ENCODE measurements around the gene ADORA3. TPM values are rescaled to one million over a fixed set of nuclear protein-coding genes. Genes with fewer than 3 reads are reported as not detected.
A peak's percentile ranks its signal among the peaks of the same experiment; 100 is the strongest.

The ADORA3 gene
- 0.31 TPM in 1 of 2 replicates, not detected in the other for total RNA-seq
- 0.03 TPM in 1 of 2 replicates, not detected in the other for polyA plus RNA-seq
- 0.06 TPM in 1 of 2 replicates, not detected in the other for polyA plus RNA-seq (2011; cell fraction: cytosol; rRNA removed)
- 0.26 and 0.31 TPM in 2 replicates for polyA plus RNA-seq (2011; cell fraction: nucleus; rRNA removed)
- not detected in 2 replicates for polyA plus RNA-seq (2012)
- 0.90 TPM in 1 of 2 replicates, not detected in the other for polyA minus RNA-seq
- not detected for polyA minus RNA-seq (2011; cell fraction: cytosol; rRNA and poly(A)+ RNA removed)
- 0.48 TPM in 1 of 2 replicates, not detected in the other for polyA minus RNA-seq (2011; cell fraction: nucleus; rRNA and poly(A)+ RNA removed)
- percentile 36 among the genes with signal in this experiment for Bru-seq, nascent RNA
- percentile 21 among the genes with signal in this experiment for BruChase-seq, experiment 1, labeled RNA remaining after a 6-hour chase
- percentile 35 among the genes with signal in this experiment for BruChase-seq, experiment 2, labeled RNA remaining after a 2-hour chase
- long read RNA-seq = 0 reads

- Histone ChIP-seq H3K4me2 (ENCODE audit: insufficient read depth, low read length) (no peak within 1 kb of the TSS), H3K27me3 (ENCODE audit: control insufficient read depth in 2 of 2, insufficient read depth in 2 of 2, low read length in 2 of 2) (peaks cover 2 to 7% of the 10 kb centered on the region in 2 experiments), H3K4me1 (ENCODE audit: control insufficient read depth, extremely low read depth, insufficient read depth, low read length) (peaks cover 14% of the 10 kb centered on the region), H3K9ac (replicated peaks; ENCODE audit: extremely low read depth, insufficient read depth, low read length) (no peak within 1 kb of the TSS), H2AFZ (ENCODE audit: low read depth, low read length) (no peak within 1 kb of the TSS), H3K27ac (ENCODE audit: insufficient read depth, low read depth, low read length) (no peak within 1 kb of the TSS), H3K9me3 (replicated peaks; ENCODE audit: control insufficient read depth, insufficient read depth, low read length) (no peaks in the 10 kb centered on the region), H4K20me1 (replicated peaks; ENCODE audit: control insufficient read depth, extremely low read depth, insufficient read depth, low read length) (no peaks in the 10 kb centered on the region), H3K79me2 (ENCODE audit: control insufficient read depth, insufficient read depth, low read length) (no peaks in the 10 kb centered on the region), H3K36me3 (ENCODE audit: control insufficient read depth in 2 of 2, extremely low read depth in 1 of 2, insufficient read depth in 2 of 2, low read length in 2 of 2) (no peaks in the 10 kb centered on the region), H3K4me3 (replicated peaks in 1 of 3; ENCODE audit: insufficient read depth in 1 of 3, low read depth in 1 of 3, low read length in 3 of 3) (no peak within 1 kb of the TSS), H3K9me1 (replicated peaks; ENCODE audit: control insufficient read depth, extremely low read depth, insufficient read depth, low read length) (no peaks in the 10 kb centered on the region)
- no peak for TF ChIP-seq EZH2 (IDR thresholded peaks at IDR 0.05; ENCODE audit: borderline replicate concordance, low read depth, low read length, severe bottlenecking)
- no peak for TF ChIP-seq POLR2AphosphoS5 (IDR thresholded peaks at IDR 0.05; ENCODE audit: insufficient read depth, low read depth, low read length)
- no peak for TF ChIP-seq MYC (IDR thresholded peaks at IDR 0.05; ENCODE audit: low read depth, low read length)
- TF ChIP-seq FOS (IDR thresholded peaks at IDR 0.05; ENCODE audit: borderline replicate concordance, insufficient read depth, low read length) = no peak
- no peak for TF ChIP-seq CTCF (IDR thresholded peaks at IDR 0.05; ENCODE audit: extremely low read depth in 1 of 2, insufficient read depth in 1 of 2, low read depth in 1 of 2, low read length in 2 of 2)
- TF ChIP-seq MAX (IDR thresholded peaks at IDR 0.05; ENCODE audit: insufficient read depth, insufficient read length) = no peak
- TF ChIP-seq JUN (IDR thresholded peaks at IDR 0.05; ENCODE audit: borderline replicate concordance, insufficient read depth, insufficient read length, low read depth) = no peak
- TF ChIP-seq POLR2A (IDR thresholded peaks at IDR 0.05; ENCODE audit: low read depth, low read length) = no peak
- no peak for TF ChIP-seq GATA2 (IDR thresholded peaks at IDR 0.05; ENCODE audit: insufficient read depth, insufficient read length, low read depth, low read length)
- intact Hi-C loops (cut with micrococcal nuclease) = no loop called here
- BruUV-seq (replicated peaks) = no TSS peak
- dilution Hi-C loops (cut with MboI; ENCODE audit: extremely low pct_ligation_motif_present, low sequenced_read_pairs) = no loop called here
- DNase-seq (ENCODE audit: low read depth, low spot score) (no peak), FAIRE-seq (no peak)
- POLR2A ChIA-PET = no interaction called here
- CTCF ChIA-PET = no interaction called here
Measured at GRCh38 chr1:111503585-111504060, at the start of gene ADORA3, which contains the start of gene TMIGD3. TSS of gene ADORA3 (minus strand) at chr1:111503633. CDS start at chr1:111503354, 279 bp downstream. TSS of gene TMIGD3 (minus strand) at chr1:111503633. CDS start at chr1:111503354, 279 bp downstream.
